ENCODE measurements around the gene ETDA.
A peak's percentile ranks its signal among the peaks of the same experiment; 100 is the strongest.
"Not testable (repeated sequence)": the region's sequence is repeated elsewhere in the genome, so short reads cannot be mapped to it uniquely, and the experiment has no call there.

The ETDA gene

DNA sequence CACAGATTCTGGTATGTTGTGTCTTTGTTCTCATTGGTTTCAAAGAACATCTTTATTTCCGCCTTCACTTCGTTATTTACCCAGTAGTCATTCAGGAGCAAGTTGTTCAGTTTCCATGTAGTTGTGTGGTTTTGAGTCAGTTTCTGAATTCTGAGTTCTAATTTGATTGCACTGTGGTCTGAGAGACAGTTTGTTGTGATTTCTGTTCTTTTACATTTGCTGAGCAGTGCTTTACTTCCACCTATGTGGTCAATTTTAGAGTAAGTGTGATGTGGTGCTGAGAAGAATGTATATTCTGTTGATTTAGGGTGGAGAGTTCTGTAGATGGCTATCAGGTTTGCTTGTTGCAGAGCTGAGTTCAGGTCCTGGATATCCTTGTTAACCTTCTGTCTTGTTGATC lies 9.1 kb downstream of the ETDA start:
- DNase-seq, result not testable (repeated sequence)
- WGBS (ENCODE audit: insufficient coverage), result 80% methylated on average over 1 of the region's 2 CpGs

GRCh38 chrX:135263376-135263775 lies 11.5 kb downstream of the ETDA start:
- H3K9me3 ChIP-seq (ENCODE audit: control extremely low read depth in 1 of 5, control insufficient read depth in 4 of 5, insufficient read depth in 2 of 5, low read depth in 1 of 5, low read length in 4 of 5); H3K36me3 ChIP-seq (ENCODE audit: control insufficient read depth in 4 of 4, insufficient read depth in 4 of 4, low read length in 3 of 4); CTCF ChIA-PET; H3K27me3 ChIP-seq (replicated peaks in 2 of 5; ENCODE audit: control insufficient read depth in 4 of 5, insufficient read depth in 5 of 5, low read length in 4 of 5); H3K4me3 ChIP-seq (ENCODE audit: control insufficient read depth in 1 of 7, extremely low read depth in 1 of 7, insufficient read depth in 4 of 7, low read depth in 2 of 7, low read length in 6 of 7); DNase-seq; POLR2A ChIA-PET; H3K27ac ChIP-seq (ENCODE audit: insufficient read depth in 1 of 2, low read depth in 1 of 2, low read length in 2 of 2, poor library complexity in 1 of 2, severe bottlenecking in 2 of 2); H3K4me1 ChIP-seq (ENCODE audit: control extremely low read depth in 1 of 4, control insufficient read depth in 4 of 4, insufficient read depth in 4 of 4, low read length in 3 of 4): not testable (repeated sequence)
- 89% methylated on average over 8 of the region's 8 CpGs for WGBS (ENCODE audit: insufficient coverage)

More for the DNA sequence above, 9.1 kb downstream of the ETDA start:
- H3K36me3 ChIP-seq (ENCODE audit: control insufficient read depth in 4 of 4, insufficient read depth in 4 of 4, low read length in 3 of 4); H3K4me1 ChIP-seq (ENCODE audit: control extremely low read depth in 1 of 4, control insufficient read depth in 4 of 4, insufficient read depth in 4 of 4, low read length in 3 of 4); H3K9me3 ChIP-seq (ENCODE audit: control extremely low read depth in 1 of 5, control insufficient read depth in 4 of 5, insufficient read depth in 2 of 5, low read depth in 1 of 5, low read length in 4 of 5); POLR2A ChIA-PET; H3K4me3 ChIP-seq (ENCODE audit: control insufficient read depth in 1 of 7, extremely low read depth in 1 of 7, insufficient read depth in 4 of 7, low read depth in 2 of 7, low read length in 6 of 7); H3K27ac ChIP-seq (ENCODE audit: insufficient read depth in 1 of 2, low read depth in 1 of 2, low read length in 2 of 2, poor library complexity in 1 of 2, severe bottlenecking in 2 of 2); CTCF ChIA-PET; H3K27me3 ChIP-seq (replicated peaks in 2 of 5; ENCODE audit: control insufficient read depth in 4 of 5, insufficient read depth in 5 of 5, low read length in 4 of 5): not testable (repeated sequence)

GRCh38 chrX:135264206-135264605 lies 12.3 kb downstream of the ETDA start:
- no peaks in the 10 kb centered on the region for H3K36me3 ChIP-seq (ENCODE audit: control insufficient read depth in 4 of 4, insufficient read depth in 4 of 4, low read length in 3 of 4)
- no peak overlapping the region for H3K4me3 ChIP-seq (ENCODE audit: control insufficient read depth in 1 of 7, extremely low read depth in 1 of 7, insufficient read depth in 4 of 7, low read depth in 2 of 7, low read length in 6 of 7)
- peaks cover 0 to 4% (median 0%) of the 10 kb centered on the region in 5 experiments for H3K9me3 ChIP-seq (ENCODE audit: control extremely low read depth in 1 of 5, control insufficient read depth in 4 of 5, insufficient read depth in 2 of 5, low read depth in 1 of 5, low read length in 4 of 5)
- no peak overlapping the region for H3K27ac ChIP-seq (ENCODE audit: insufficient read depth in 1 of 2, low read depth in 1 of 2, low read length in 2 of 2, poor library complexity in 1 of 2, severe bottlenecking in 2 of 2)
- CTCF ChIA-PET, result no interaction called here
- no peaks in the 10 kb centered on the region for H3K4me1 ChIP-seq (ENCODE audit: control extremely low read depth in 1 of 4, control insufficient read depth in 4 of 4, insufficient read depth in 4 of 4, low read length in 3 of 4)
- H3K27me3 ChIP-seq (replicated peaks in 2 of 5; ENCODE audit: control insufficient read depth in 4 of 5, insufficient read depth in 5 of 5, low read length in 4 of 5), result no peaks in the 10 kb centered on the region
- POLR2A ChIA-PET, result no interaction called here
- DNase-seq, result no peak
- 85% methylated on average over 4 of the region's 4 CpGs for WGBS (ENCODE audit: insufficient coverage)

- WGBS (ENCODE audit: insufficient coverage), result 100% methylated on average over 2 of the region's 5 CpGs
- ChIA-PET POLR2A (no interaction called here), CTCF (no interaction called here)
Measured at GRCh38 chrX:135273162-135273561, 21.3 kb downstream of the ETDA start.

GRCh38 chrX:135275973-135276372 lies 24.1 kb downstream of the ETDA start:
- peak in 2 of 3 donors; percentile 21 to 37 for DNase-seq
- H3K9me3 ChIP-seq (ENCODE audit: control extremely low read depth in 1 of 5, control insufficient read depth in 4 of 5, insufficient read depth in 2 of 5, low read depth in 1 of 5, low read length in 4 of 5), result no peaks in the 10 kb centered on the region
- ChIA-PET CTCF (no interaction called here), POLR2A (no interaction called here)
- no peaks in the 10 kb centered on the region for H3K36me3 ChIP-seq (ENCODE audit: control insufficient read depth in 4 of 4, insufficient read depth in 4 of 4, low read length in 3 of 4)
- no peaks in the 10 kb centered on the region for H3K27me3 ChIP-seq (replicated peaks in 2 of 5; ENCODE audit: control insufficient read depth in 4 of 5, insufficient read depth in 5 of 5, low read length in 4 of 5)
- peaks cover 0 to 2% (median 0%) of the 10 kb centered on the region in 4 experiments for H3K4me1 ChIP-seq (ENCODE audit: control extremely low read depth in 1 of 4, control insufficient read depth in 4 of 4, insufficient read depth in 4 of 4, low read length in 3 of 4)
- no peak overlapping the region for H3K27ac ChIP-seq (ENCODE audit: insufficient read depth in 1 of 2, low read depth in 1 of 2, low read length in 2 of 2, poor library complexity in 1 of 2, severe bottlenecking in 2 of 2)
- no peak overlapping the region for H3K4me3 ChIP-seq (ENCODE audit: control insufficient read depth in 1 of 7, extremely low read depth in 1 of 7, insufficient read depth in 4 of 7, low read depth in 2 of 7, low read length in 6 of 7)

More at GRCh38 chrX:135273162-135273561, 21.3 kb downstream of the ETDA start:
- H3K4me3 ChIP-seq (ENCODE audit: control insufficient read depth in 1 of 7, extremely low read depth in 1 of 7, insufficient read depth in 4 of 7, low read depth in 2 of 7, low read length in 6 of 7), result no peak overlapping the region
- no peaks in the 10 kb centered on the region for H3K27me3 ChIP-seq (replicated peaks in 2 of 5; ENCODE audit: control insufficient read depth in 4 of 5, insufficient read depth in 5 of 5, low read length in 4 of 5)
- peaks cover 0 to 2% (median 0%) of the 10 kb centered on the region in 4 experiments for H3K4me1 ChIP-seq (ENCODE audit: control extremely low read depth in 1 of 4, control insufficient read depth in 4 of 4, insufficient read depth in 4 of 4, low read length in 3 of 4)
- DNase-seq, result no peak
- H3K9me3 ChIP-seq (ENCODE audit: control extremely low read depth in 1 of 5, control insufficient read depth in 4 of 5, insufficient read depth in 2 of 5, low read depth in 1 of 5, low read length in 4 of 5), result peaks cover 0 to 1% (median 0%) of the 10 kb centered on the region in 5 experiments
- no peaks in the 10 kb centered on the region for H3K36me3 ChIP-seq (ENCODE audit: control insufficient read depth in 4 of 4, insufficient read depth in 4 of 4, low read length in 3 of 4)
- no peak overlapping the region for H3K27ac ChIP-seq (ENCODE audit: insufficient read depth in 1 of 2, low read depth in 1 of 2, low read length in 2 of 2, poor library complexity in 1 of 2, severe bottlenecking in 2 of 2)

DNA sequence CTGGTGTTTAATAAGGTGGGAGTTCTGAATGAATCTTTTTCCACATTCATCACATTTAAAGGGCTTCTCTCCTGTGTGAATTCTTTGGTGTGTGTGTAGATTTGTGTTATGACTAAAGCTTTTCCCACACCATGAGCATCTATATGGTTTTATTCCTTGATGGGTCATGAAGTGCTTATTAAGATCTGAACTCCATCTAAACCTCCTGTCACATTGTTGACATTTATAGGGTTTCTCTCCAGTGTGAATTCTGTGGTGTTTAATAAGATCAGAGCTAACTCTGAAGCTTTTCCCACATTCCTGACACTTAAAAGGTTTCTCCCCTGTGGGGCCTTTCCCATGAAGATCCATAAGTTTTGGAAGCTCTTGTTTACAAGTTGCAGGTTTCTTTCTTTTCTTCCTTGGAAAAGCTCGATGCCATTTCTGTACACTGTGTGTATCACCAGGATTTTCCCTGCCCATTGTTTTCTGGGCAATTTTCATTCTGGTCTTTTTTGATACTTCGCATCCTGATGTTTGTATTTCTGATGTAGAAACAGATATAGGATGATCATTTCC lies 35.5 kb downstream of the ETDA start:
- ChIA-PET POLR2A (no interaction called here), CTCF (no interaction called here)
- no peaks in the 10 kb centered on the region for H3K27me3 ChIP-seq (replicated peaks in 2 of 5; ENCODE audit: control insufficient read depth in 4 of 5, insufficient read depth in 5 of 5, low read length in 4 of 5)
- peaks cover 9 to 57% (median 43%) of the 10 kb centered on the region in 5 experiments for H3K9me3 ChIP-seq (ENCODE audit: control extremely low read depth in 1 of 5, control insufficient read depth in 4 of 5, insufficient read depth in 2 of 5, low read depth in 1 of 5, low read length in 4 of 5)
- WGBS (ENCODE audit: insufficient coverage), result 80% methylated on average over 1 of the region's 2 CpGs
- H3K36me3 ChIP-seq (ENCODE audit: control insufficient read depth in 4 of 4, insufficient read depth in 4 of 4, low read length in 3 of 4), result peaks cover 0 to 26% (median 0%) of the 10 kb centered on the region in 4 experiments
- no peaks in the 10 kb centered on the region for H3K4me1 ChIP-seq (ENCODE audit: control extremely low read depth in 1 of 4, control insufficient read depth in 4 of 4, insufficient read depth in 4 of 4, low read length in 3 of 4)
- H3K4me3 ChIP-seq (ENCODE audit: control insufficient read depth in 1 of 7, extremely low read depth in 1 of 7, insufficient read depth in 4 of 7, low read depth in 2 of 7, low read length in 6 of 7), result no peak overlapping the region
- H3K27ac ChIP-seq (ENCODE audit: insufficient read depth in 1 of 2, low read depth in 1 of 2, low read length in 2 of 2, poor library complexity in 1 of 2, severe bottlenecking in 2 of 2), result no peak overlapping the region
- no peak for DNase-seq

DNA sequence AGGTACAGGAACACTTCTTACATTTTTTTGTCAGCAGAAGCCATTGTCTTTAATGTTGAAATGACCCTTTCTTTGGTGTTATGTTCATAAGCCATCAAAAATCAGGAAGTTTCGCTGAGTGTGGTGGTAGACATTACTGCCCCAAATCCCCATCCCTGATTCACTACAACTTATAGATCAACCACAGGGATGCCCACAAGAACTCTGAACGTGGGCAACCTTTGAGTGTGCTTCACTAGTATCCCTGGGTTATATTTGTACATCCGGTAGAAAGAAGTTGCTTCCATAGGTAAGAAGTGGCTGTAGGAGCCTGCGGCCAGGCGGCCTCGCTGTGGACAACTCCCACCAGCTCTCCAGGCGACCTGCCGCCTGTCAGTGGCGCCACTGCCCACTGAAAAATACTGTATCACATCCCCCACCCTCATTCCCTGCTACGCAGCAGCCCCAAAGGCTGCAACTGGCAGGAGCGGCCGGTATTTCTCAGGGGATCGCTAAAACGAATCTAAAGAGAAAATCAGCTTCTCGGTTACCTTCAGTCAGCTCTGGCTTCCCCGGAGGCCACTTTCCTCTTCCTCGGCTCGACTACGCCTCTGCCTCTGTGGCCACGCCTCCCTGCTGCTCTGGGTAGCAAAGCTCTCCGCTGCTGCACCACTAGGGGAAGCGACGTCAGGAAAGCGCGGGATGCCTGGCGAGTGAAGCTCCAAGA lies 43.5 kb downstream of the ETDA start:
- Histone ChIP-seq H3K27me3 (replicated peaks in 2 of 5; ENCODE audit: control insufficient read depth in 4 of 5, insufficient read depth in 5 of 5, low read length in 4 of 5) (peaks cover 0 to 2% (median 0%) of the 10 kb centered on the region in 5 experiments), H3K9me3 (ENCODE audit: control extremely low read depth in 1 of 5, control insufficient read depth in 4 of 5, insufficient read depth in 2 of 5, low read depth in 1 of 5, low read length in 4 of 5) (peaks cover 0 to 7% (median 5%) of the 10 kb centered on the region in 5 experiments), H3K27ac (ENCODE audit: insufficient read depth in 1 of 2, low read depth in 1 of 2, low read length in 2 of 2, poor library complexity in 1 of 2, severe bottlenecking in 2 of 2) (peak overlapping the region in 1 of 2 experiments; percentile 26), H3K4me1 (ENCODE audit: control extremely low read depth in 1 of 4, control insufficient read depth in 4 of 4, insufficient read depth in 4 of 4, low read length in 3 of 4) (peaks cover 0 to 11% (median 0%) of the 10 kb centered on the region in 4 experiments), H3K36me3 (ENCODE audit: control insufficient read depth in 4 of 4, insufficient read depth in 4 of 4, low read length in 3 of 4) (peaks cover 0 to 20% (median 0%) of the 10 kb centered on the region in 4 experiments), H3K4me3 (ENCODE audit: control insufficient read depth in 1 of 7, extremely low read depth in 1 of 7, insufficient read depth in 4 of 7, low read depth in 2 of 7, low read length in 6 of 7) (peak overlapping the region; percentile 31 to 78 (median 47))
- peak; percentile 25 to 69 (median 62) for DNase-seq
- WGBS (ENCODE audit: insufficient coverage), result 28% methylated on average over 24 of the region's 26 CpGs
- CTCF ChIA-PET, result no interaction called here
- POLR2A ChIA-PET, result no interaction called here
